ENCODE measurements around the gene OGDH. TPM values are rescaled to one million over a fixed set of nuclear protein-coding genes. Genes with fewer than 3 reads are reported as not detected.

The OGDH gene
- total and polyA plus RNA-seq, 9 donors = 42.9 to 69.3 (median 59.8) TPM

- no peak for DNase-seq
- peaks cover 5% of the 10 kb centered on the region for H3K4me1 ChIP-seq (ENCODE audit: control insufficient read depth, insufficient read depth, low read length)
- H3K36me3 ChIP-seq (ENCODE audit: control insufficient read depth, insufficient read depth, low read length) = no peaks in the 10 kb centered on the region
- no peaks in the 10 kb centered on the region for H3K9me3 ChIP-seq (replicated peaks; ENCODE audit: control insufficient read depth, low read depth, low read length)
- H3K4me3 ChIP-seq (ENCODE audit: low read length) = no peak overlapping the region
- WGBS (ENCODE audit: insufficient coverage) = no CpG with 5 or more reads among the region's 2 CpGs
- H3K27ac ChIP-seq (ENCODE audit: low read length) = no peak overlapping the region
- no peaks in the 10 kb centered on the region for H3K27me3 ChIP-seq (ENCODE audit: control insufficient read depth, insufficient read depth, low read length)
Observed at GRCh38 chr7:44617225-44617890, 10.9 kb downstream of the OGDH start.

GRCh38 chr7:44618045-44618444 is 11.6 kb downstream of the OGDH start:
- Histone ChIP-seq H3K9me3 (replicated peaks; ENCODE audit: control insufficient read depth, low read depth, low read length) (no peaks in the 10 kb centered on the region), H3K36me3 (ENCODE audit: control insufficient read depth, insufficient read depth, low read length) (no peaks in the 10 kb centered on the region), H3K27ac (ENCODE audit: low read length) (no peak overlapping the region), H3K4me3 (ENCODE audit: low read length) (no peak overlapping the region), H3K27me3 (ENCODE audit: control insufficient read depth, insufficient read depth, low read length) (no peaks in the 10 kb centered on the region), H3K4me1 (ENCODE audit: control insufficient read depth, insufficient read depth, low read length) (peaks cover 9% of the 10 kb centered on the region)
- no CpG with 5 or more reads among the region's 1 CpG for WGBS (ENCODE audit: insufficient coverage)
- DNase-seq = no peak

- 89% methylated on average over 1 of the region's 3 CpGs for whole genome bisulfite sequencing (ENCODE audit: insufficient coverage)
- peaks cover 10% of the 10 kb centered on the region for H3K4me1 ChIP-seq (ENCODE audit: control insufficient read depth, insufficient read depth, low read length)
- H3K4me3 ChIP-seq (ENCODE audit: low read length) = no peak overlapping the region
- DNase-seq = no peak
- H3K27me3 ChIP-seq (ENCODE audit: control insufficient read depth, insufficient read depth, low read length) = no peaks in the 10 kb centered on the region
- H3K36me3 ChIP-seq (ENCODE audit: control insufficient read depth, insufficient read depth, low read length) = no peaks in the 10 kb centered on the region
- H3K9me3 ChIP-seq (replicated peaks; ENCODE audit: control insufficient read depth, low read depth, low read length) = no peaks in the 10 kb centered on the region
- H3K27ac ChIP-seq (ENCODE audit: low read length) = no peak overlapping the region
Observed at GRCh38 chr7:44618753-44619152, 12.3 kb downstream of the OGDH start.

- Histone ChIP-seq H3K36me3 (ENCODE audit: control insufficient read depth, insufficient read depth, low read length) (peaks cover 20% of the 10 kb centered on the region), H3K9me3 (replicated peaks; ENCODE audit: control insufficient read depth, low read depth, low read length) (no peaks in the 10 kb centered on the region), H3K27ac (ENCODE audit: low read length) (no peak overlapping the region), H3K4me1 (ENCODE audit: control insufficient read depth, insufficient read depth, low read length) (peaks cover 10% of the 10 kb centered on the region), H3K4me3 (ENCODE audit: low read length) (no peak overlapping the region), H3K27me3 (ENCODE audit: control insufficient read depth, insufficient read depth, low read length) (no peaks in the 10 kb centered on the region)
- WGBS (ENCODE audit: insufficient coverage) = 81% methylated on average over 4 of the region's 11 CpGs
- no peak for DNase-seq
Observed at GRCh38 chr7:44621034-44621749, 14.8 kb downstream of the OGDH start.

GRCh38 chr7:44621750-44622103 is 15.3 kb downstream of the OGDH start:
- Histone ChIP-seq H3K36me3 (ENCODE audit: control insufficient read depth, insufficient read depth, low read length) (peaks cover 25% of the 10 kb centered on the region), H3K27ac (ENCODE audit: low read length) (no peak overlapping the region), H3K9me3 (replicated peaks; ENCODE audit: control insufficient read depth, low read depth, low read length) (no peaks in the 10 kb centered on the region), H3K4me3 (ENCODE audit: low read length) (no peak overlapping the region), H3K27me3 (ENCODE audit: control insufficient read depth, insufficient read depth, low read length) (no peaks in the 10 kb centered on the region), H3K4me1 (ENCODE audit: control insufficient read depth, insufficient read depth, low read length) (peaks cover 10% of the 10 kb centered on the region)
- DNase-seq = no peak
- 76% methylated on average over 2 of the region's 5 CpGs for WGBS (ENCODE audit: insufficient coverage)

GRCh38 chr7:44622342-44623151 is 16.1 kb downstream of the OGDH start:
- 100% methylated on average over 1 of the region's 5 CpGs for WGBS (ENCODE audit: insufficient coverage)

GRCh38 chr7:44624318-44624717 is 17.9 kb downstream of the OGDH start:
- Histone ChIP-seq H3K4me1 (ENCODE audit: control insufficient read depth, insufficient read depth, low read length) (peaks cover 14% of the 10 kb centered on the region), H3K27ac (ENCODE audit: low read length) (no peak overlapping the region)

More at GRCh38 chr7:44622342-44623151, 16.1 kb downstream of the OGDH start:
- H3K9me3 ChIP-seq (replicated peaks; ENCODE audit: control insufficient read depth, low read depth, low read length) = no peaks in the 10 kb centered on the region
- no peak overlapping the region for H3K4me3 ChIP-seq (ENCODE audit: low read length)
- H3K36me3 ChIP-seq (ENCODE audit: control insufficient read depth, insufficient read depth, low read length) = peaks cover 26% of the 10 kb centered on the region
- H3K27me3 ChIP-seq (ENCODE audit: control insufficient read depth, insufficient read depth, low read length) = no peaks in the 10 kb centered on the region
- DNase-seq = no peak
- peak overlapping the region; percentile 35 for H3K27ac ChIP-seq (ENCODE audit: low read length)
- H3K4me1 ChIP-seq (ENCODE audit: control insufficient read depth, insufficient read depth, low read length) = peaks cover 10% of the 10 kb centered on the region

GRCh38 chr7:44625526-44626471 is 19.4 kb downstream of the OGDH start:
- H3K9me3 ChIP-seq (replicated peaks; ENCODE audit: control insufficient read depth, low read depth, low read length) = no peaks in the 10 kb centered on the region
- DNase-seq = no peak
- H3K27me3 ChIP-seq (ENCODE audit: control insufficient read depth, insufficient read depth, low read length) = no peaks in the 10 kb centered on the region
- 97% methylated on average over 4 of the region's 6 CpGs for WGBS (ENCODE audit: insufficient coverage)
- H3K27ac ChIP-seq (ENCODE audit: low read length) = no peak overlapping the region
- H3K36me3 ChIP-seq (ENCODE audit: control insufficient read depth, insufficient read depth, low read length) = peaks cover 35% of the 10 kb centered on the region
- H3K4me1 ChIP-seq (ENCODE audit: control insufficient read depth, insufficient read depth, low read length) = peaks cover 26% of the 10 kb centered on the region
- no peak overlapping the region for H3K4me3 ChIP-seq (ENCODE audit: low read length)

More at GRCh38 chr7:44624318-44624717, 17.9 kb downstream of the OGDH start:
- H3K9me3 ChIP-seq (replicated peaks; ENCODE audit: control insufficient read depth, low read depth, low read length) = no peaks in the 10 kb centered on the region
- no peak for DNase-seq
- WGBS (ENCODE audit: insufficient coverage) = 94% methylated on average over 8 of the region's 9 CpGs
- peaks cover 30% of the 10 kb centered on the region for H3K36me3 ChIP-seq (ENCODE audit: control insufficient read depth, insufficient read depth, low read length)
- no peak overlapping the region for H3K4me3 ChIP-seq (ENCODE audit: low read length)
- H3K27me3 ChIP-seq (ENCODE audit: control insufficient read depth, insufficient read depth, low read length) = no peaks in the 10 kb centered on the region

- whole genome bisulfite sequencing (ENCODE audit: insufficient coverage) = no CpG with 5 or more reads among the region's 4 CpGs
- Histone ChIP-seq H3K27ac (ENCODE audit: low read length) (no peak overlapping the region), H3K27me3 (ENCODE audit: control insufficient read depth, insufficient read depth, low read length) (no peaks in the 10 kb centered on the region), H3K9me3 (replicated peaks; ENCODE audit: control insufficient read depth, low read depth, low read length) (no peaks in the 10 kb centered on the region), H3K4me1 (ENCODE audit: control insufficient read depth, insufficient read depth, low read length) (peaks cover 28% of the 10 kb centered on the region), H3K36me3 (ENCODE audit: control insufficient read depth, insufficient read depth, low read length) (peaks cover 35% of the 10 kb centered on the region), H3K4me3 (ENCODE audit: low read length) (no peak overlapping the region)
- DNase-seq = no peak
Observed at GRCh38 chr7:44626620-44627019, 20.2 kb downstream of the OGDH start.
